Measurements from ENCODE around the gene RLN3. TPM values are rescaled to one million over a fixed set of nuclear protein-coding genes. Genes with fewer than 3 reads are reported as not detected.

RLN3 gene
- total and polyA plus RNA-seq, 2 of the 8 experiments (the other 6 are each of a cell fraction or from before 2014, with no cell fraction given): not detected

GRCh38 chr19:14019100-14019499 is 8.8 kb upstream of the RLN3 start:
- no peaks in the 10 kb centered on the region for H3K23me2 ChIP-seq (ENCODE audit: low read depth, low read length)
- no peak overlapping the region for H3K9ac ChIP-seq (replicated peaks in 1 of 4; ENCODE audit: extremely low read depth in 1 of 4, low read depth in 3 of 4, low read length in 3 of 4)
- CTCF ChIA-PET (ENCODE audit: partially characterized antibody): interaction anchor here (0.6 to 2.2 kb wide), 15 partner anchors 9 to 517 kb away, joined by 3 to 10 read pairs (median 5); partner anchors contain the start of gene IL27RA
- H2BK120ac ChIP-seq (replicated peaks; ENCODE audit: low read depth, low read length): no peak overlapping the region
- H3K79me2 ChIP-seq (ENCODE audit: control insufficient read depth in 1 of 2, insufficient read depth in 2 of 2, low read length in 2 of 2): no peaks in the 10 kb centered on the region
- POLR2A ChIA-PET (ENCODE audit: partially characterized antibody): interaction anchor here (0.6 to 2.2 kb wide), 3 partner anchors 8 to 96 kb away, joined by 3 to 6 read pairs (median 4); partner anchors contain the start of gene RFX1
- no peak overlapping the region for H3K23ac ChIP-seq (ENCODE audit: insufficient read length)
- FAIRE-seq: no peak
- H4K20me1 ChIP-seq (replicated peaks in 1 of 2; ENCODE audit: control insufficient read depth in 1 of 2, insufficient read depth in 2 of 2, low read length in 2 of 2): no peaks in the 10 kb centered on the region
- H3K27me3 ChIP-seq (replicated peaks in 1 of 4; ENCODE audit: control insufficient read depth in 3 of 4, extremely low read depth in 1 of 4, insufficient read depth in 3 of 4, low read length in 3 of 4): no peaks in the 10 kb centered on the region
- H2AFZ ChIP-seq (ENCODE audit: low read length): no peak overlapping the region
- no peaks in the 10 kb centered on the region for H3K36me3 ChIP-seq (ENCODE audit: control insufficient read depth in 2 of 4, insufficient read depth in 4 of 4, low read length in 3 of 4)
- no peak overlapping the region for H4K91ac ChIP-seq (replicated peaks; ENCODE audit: insufficient read length, low read length)
- H2BK5ac ChIP-seq (ENCODE audit: low read depth, low read length): no peak overlapping the region
- no peaks in the 10 kb centered on the region for H3K9me3 ChIP-seq (ENCODE audit: insufficient read depth in 2 of 2, low read depth in 1 of 2, low read length in 1 of 2)
- H3K27ac ChIP-seq (ENCODE audit: low read depth, low read length): no peak overlapping the region
- no peaks in the 10 kb centered on the region for H3K79me1 ChIP-seq (ENCODE audit: low read depth, low read length)
- no peak overlapping the region for H2AK5ac ChIP-seq (ENCODE audit: low read depth, low read length)
- H2BK15ac ChIP-seq (ENCODE audit: low read length): no peak overlapping the region
- no peak overlapping the region for H3K4ac ChIP-seq (replicated peaks; ENCODE audit: insufficient read length, low read depth, low read length)
- H3K14ac ChIP-seq (ENCODE audit: insufficient read length): no peak overlapping the region
- H4K5ac ChIP-seq (ENCODE audit: insufficient read length, low read depth, low read length): no peak overlapping the region
- H4K8ac ChIP-seq (ENCODE audit: extremely low read depth, insufficient read depth, low read length): no peak overlapping the region
- H3K4me3 ChIP-seq (ENCODE audit: extremely low read depth in 1 of 4, insufficient read depth in 2 of 4, low read depth in 3 of 4, low read length in 4 of 4): no peak overlapping the region
- no peak overlapping the region for H3K56ac ChIP-seq (replicated peaks; ENCODE audit: insufficient read length, low read depth, low read length)
- peaks cover 0 to 2% (median 0%) of the 10 kb centered on the region in 4 experiments; a peak in 1 of 7 replicates for H3K4me1 ChIP-seq (replicated peaks in 1 of 4; ENCODE audit: control insufficient read depth in 3 of 4, insufficient read depth in 4 of 4, low read length in 3 of 4)
- no peak overlapping the region for H2BK20ac ChIP-seq (ENCODE audit: low read length)
- no peak for DNase-seq (ENCODE audit: low read depth in 1 of 2, low spot score in 2 of 2)
- H3K18ac ChIP-seq (ENCODE audit: extremely low read depth, low read length): no peak overlapping the region
- no peak overlapping the region for H3K4me2 ChIP-seq (ENCODE audit: insufficient read depth in 1 of 2, low read depth in 2 of 2, low read length in 2 of 2)
- no peak overlapping the region for H2BK12ac ChIP-seq (ENCODE audit: low read depth, low read length)
- WGBS, 2 experiments (ENCODE audit: extremely low coverage in 1 of 2, insufficient coverage in 1 of 2, insufficient read length in 1 of 2, insufficient replicate concordance in 2 of 2, low coverage in 1 of 2, low lambda C conversion rate in 2 of 2, missing lambda C conversion rate in 1 of 2): 89% methylated on average over 6 of the region's 6 CpGs; no CpG with 5 or more reads in 1 of the 2 experiments
- no peak for TF ChIP-seq EP300 (IDR thresholded peaks at IDR 0.05; ENCODE audit: borderline replicate concordance in 1 of 2, low read depth in 2 of 2, low read length in 2 of 2)
- TF ChIP-seq SRF (IDR thresholded peaks at IDR 0.05; ENCODE audit: low read depth, low read length): no peak
- TF ChIP-seq POLR2A (IDR thresholded peaks at IDR 0.05; ENCODE audit: control extremely low read depth in 1 of 2, low read depth in 2 of 2, low read length in 2 of 2): no peak
- TF ChIP-seq RBBP5 (IDR thresholded peaks at IDR 0.05; ENCODE audit: borderline replicate concordance, low read depth, low read length): no peak
- TF ChIP-seq BCL11A (IDR thresholded peaks at IDR 0.05; ENCODE audit: low read depth in 2 of 2, low read length in 2 of 2): no peak
- no peak for TF ChIP-seq USF2 (IDR thresholded peaks at IDR 0.05; ENCODE audit: low read length)
- TF ChIP-seq TCF12 (IDR thresholded peaks at IDR 0.05; ENCODE audit: low read depth, low read length): no peak
- no peak for TF ChIP-seq POU5F1 (IDR thresholded peaks at IDR 0.05; ENCODE audit: low read depth, low read length)
- TF ChIP-seq SAP30 (IDR thresholded peaks at IDR 0.05; ENCODE audit: insufficient read depth, insufficient replicate concordance, low read length): no peak
- TF ChIP-seq KDM4A (IDR thresholded peaks at IDR 0.05; ENCODE audit: low read depth, low read length, severe bottlenecking): no peak
- TF ChIP-seq SP2 (IDR thresholded peaks at IDR 0.05; ENCODE audit: low read length): no peak
- TF ChIP-seq HDAC2 (IDR thresholded peaks at IDR 0.05; ENCODE audit: borderline replicate concordance in 1 of 2, low read depth in 2 of 2, low read length in 2 of 2): no peak
- no peak for TF ChIP-seq PHF8 (conservative IDR thresholded peaks at IDR 0.05; ENCODE audit: low read depth, low read length)
